ENCODE measurements around the gene TLL1.

TLL1 gene

DNA sequence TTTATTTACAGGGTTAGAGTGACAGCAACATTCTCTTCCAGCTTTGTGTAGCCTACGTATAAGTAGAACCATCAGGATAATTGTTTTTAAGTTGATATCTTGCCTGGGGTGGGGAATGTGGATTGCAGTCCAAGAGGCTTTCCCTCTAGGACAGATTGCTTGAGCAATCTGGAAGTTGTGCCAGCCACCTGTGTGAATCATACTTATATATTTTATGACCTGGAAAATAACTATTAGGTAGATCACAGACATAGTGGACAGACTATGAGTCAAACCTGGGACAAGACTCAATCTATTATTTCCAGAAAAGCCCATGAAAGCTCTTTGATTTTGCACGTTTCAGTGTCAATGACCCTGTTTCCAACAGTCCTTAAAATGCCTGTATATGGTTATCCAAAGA is 98.9 kb downstream of the TLL1 start:
- no peak for DNase-seq (ENCODE audit: low spot score)

DNA sequence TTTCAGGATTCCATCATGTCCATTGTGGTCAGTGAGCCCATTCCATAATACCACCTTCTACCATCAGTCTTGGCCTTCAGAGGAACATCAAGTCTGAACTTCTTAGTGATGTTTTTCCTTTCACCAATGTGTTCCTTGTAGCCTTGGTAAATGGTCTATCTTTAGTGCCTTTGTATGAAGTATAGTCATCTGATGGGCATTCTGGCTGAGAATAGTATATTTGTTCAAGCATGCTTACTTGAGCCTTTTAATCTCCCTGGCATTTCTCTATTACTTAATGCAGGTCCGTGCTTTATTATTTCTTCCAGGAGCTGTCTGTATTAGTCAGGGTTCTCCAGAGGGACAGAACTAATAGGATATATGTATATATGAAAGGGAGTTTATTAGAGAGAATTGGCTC is 99.7 kb downstream of the TLL1 start:
- no peak for DNase-seq (ENCODE audit: low spot score)

DNA sequence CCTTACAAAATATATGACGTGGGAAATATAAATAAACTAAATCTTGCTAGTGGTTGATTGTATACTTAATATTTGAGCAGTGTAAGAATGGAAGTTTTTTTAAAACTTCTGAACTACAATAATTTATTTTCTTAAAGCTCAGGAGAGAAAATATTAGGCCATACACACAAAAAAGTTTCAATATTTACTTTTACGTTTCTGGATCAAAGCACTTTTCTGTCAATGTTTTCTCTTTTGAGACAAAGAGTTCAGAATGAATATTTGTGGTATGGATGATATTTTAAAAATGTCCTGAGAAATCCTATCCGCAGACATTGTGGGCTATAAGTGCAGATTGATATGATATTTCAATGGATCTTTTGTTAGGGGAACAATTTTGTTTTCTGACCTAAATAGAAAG is 109.9 kb downstream of the TLL1 start:
- no peak for DNase-seq (ENCODE audit: low spot score)

DNA sequence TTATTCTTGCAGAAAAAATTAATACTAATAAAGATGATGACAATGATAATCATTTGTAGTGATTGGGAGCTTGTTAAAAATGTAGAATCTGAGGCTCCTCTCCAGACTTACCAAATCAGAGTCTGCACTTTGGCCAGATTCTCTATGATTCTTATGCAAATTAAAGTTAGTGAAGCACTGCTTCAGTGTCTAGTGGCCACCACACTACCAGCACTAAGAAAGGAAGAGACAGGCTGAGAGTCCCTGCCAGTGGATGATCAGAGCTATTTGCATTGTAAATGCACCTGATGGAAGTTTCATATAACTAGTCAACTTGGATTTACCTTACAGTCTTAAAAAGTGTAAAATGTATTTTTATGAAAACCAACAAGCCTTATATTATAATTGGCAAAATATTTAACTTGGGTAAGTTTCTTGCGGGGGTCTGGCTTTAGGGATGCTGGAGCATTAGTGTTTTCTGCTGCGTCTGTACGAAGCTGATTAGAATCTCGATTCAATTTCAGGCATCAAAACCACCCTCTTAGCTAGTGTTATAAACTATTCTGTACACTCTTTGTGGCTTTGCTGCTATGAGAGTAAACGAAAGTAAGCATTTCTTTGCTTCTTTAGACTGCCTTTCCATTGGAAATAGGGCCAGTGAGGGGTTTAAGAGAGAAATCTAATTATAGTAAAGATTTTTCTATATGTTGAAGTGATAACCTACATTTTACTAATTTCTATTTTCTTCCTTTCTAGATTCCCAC is 114.1 kb downstream of the TLL1 start:
- no peak for DNase-seq (ENCODE audit: low spot score)

DNA sequence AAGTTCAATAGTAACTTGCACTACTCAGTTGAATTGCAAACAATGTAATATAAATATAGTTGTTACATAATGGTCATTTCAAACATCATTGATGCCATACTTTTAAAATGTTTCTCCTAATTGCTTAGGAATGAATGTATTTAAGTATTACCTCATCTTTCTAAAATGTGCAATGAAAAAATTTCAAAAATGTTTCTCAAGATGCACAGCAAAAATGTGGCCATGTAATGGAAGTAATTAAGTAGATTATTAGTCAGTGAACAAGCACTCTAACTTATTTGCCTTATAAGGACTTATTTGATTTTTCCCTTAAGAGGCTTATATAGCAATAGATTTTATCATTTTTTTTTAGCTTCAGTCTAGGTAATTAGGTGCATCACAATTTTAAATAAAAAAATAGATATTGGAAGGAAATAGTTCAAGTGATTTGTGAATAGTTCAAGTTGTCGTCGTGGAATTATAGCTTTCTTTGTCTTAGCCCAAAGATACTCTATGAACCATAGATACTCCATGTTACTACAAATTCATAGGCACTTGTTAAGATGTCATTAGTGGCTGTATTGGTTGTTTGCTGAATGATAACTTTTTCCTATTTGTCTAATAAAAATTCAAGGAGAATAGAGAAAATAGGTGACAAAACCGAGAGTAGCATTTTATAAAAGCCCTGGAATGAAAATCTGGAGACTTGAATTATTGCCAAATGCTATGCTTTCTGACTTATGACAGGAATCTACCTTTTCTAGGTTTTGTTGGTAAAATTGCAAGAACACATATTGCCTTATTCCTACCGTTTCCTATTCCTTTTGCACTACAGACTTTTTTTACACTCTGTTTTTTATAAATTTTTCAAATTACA is 118.5 kb downstream of the TLL1 start:
- no peak for DNase-seq (ENCODE audit: low spot score)

DNA sequence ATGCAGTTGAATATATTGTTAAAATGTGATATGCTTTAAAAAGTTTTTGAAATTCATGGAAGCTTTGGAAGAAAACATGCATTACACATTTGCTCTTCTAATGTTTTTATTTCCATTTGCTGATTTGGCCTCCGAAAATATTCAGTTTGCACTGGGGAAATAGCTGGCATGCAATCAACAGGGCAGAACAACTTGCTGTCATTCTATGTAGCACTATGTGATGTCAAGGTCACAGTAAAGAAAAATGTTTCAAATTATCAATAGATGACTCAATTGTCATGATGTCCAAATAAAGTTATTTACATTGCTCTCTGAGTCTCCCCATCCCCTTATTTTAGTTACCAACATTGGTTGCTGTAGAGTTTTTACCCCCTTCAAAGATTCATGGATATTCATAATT is 119.2 kb downstream of the TLL1 start:
- no peak for DNase-seq (ENCODE audit: low spot score)

DNA sequence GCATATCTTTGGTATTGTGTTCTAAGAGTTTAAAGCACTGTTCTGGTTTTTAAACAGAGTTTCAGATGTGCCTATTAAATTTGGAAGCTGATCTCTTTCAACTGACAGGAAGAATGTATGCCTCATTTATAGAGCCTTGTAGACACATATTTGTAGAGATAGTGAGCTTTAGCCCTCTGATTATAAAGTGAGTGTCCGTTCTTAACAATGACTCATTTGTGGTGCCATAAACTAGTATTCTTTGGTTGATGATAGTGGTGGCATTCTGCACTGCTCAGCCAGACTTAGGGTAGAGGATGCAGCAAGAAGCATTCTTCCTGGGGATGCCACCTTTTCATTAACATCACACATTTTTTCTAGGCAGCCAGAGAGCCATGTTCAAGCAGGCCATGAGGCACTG is 121.7 kb downstream of the TLL1 start:
- no peak for DNase-seq (ENCODE audit: low spot score)

DNA sequence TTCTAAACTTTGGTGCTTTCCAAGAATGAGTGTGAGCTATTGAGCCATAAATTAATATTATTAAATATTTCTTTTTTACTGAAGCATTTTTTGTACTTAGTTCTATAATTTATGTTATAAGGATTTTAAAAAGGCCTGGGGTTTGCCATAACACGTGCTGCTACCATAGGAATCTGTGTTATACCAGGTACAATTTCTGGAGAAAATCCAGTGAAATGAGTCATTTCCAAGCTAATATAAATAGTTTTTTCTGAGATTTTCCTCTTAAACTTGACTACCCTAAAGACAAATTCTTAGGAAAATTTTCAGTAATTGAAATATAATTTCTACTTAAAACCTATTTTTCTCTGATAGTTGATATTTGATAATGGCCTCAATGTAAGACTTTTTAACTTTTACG is 130.8 kb downstream of the TLL1 start:
- no peak for DNase-seq (ENCODE audit: low spot score)

DNA sequence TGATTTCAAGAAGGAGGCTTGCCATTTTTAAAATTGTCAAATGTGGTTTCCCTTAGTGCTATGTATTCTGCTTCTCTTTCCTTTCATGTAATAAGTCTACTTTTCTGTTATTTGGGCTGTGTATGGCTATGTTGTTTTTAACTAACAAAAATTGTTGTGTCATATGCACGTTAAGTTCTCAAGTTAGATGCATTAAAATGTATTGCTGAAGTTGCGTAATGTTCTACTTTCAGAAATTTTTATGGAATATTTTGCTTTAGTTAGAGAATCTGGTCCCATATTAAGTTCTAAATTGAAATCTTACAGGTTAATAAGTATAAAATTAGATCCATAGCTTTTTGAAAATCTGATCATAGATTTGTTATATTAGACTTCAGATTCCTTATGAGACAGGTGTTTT is 133.2 kb downstream of the TLL1 start:
- no peak for DNase-seq (ENCODE audit: low spot score)

DNA sequence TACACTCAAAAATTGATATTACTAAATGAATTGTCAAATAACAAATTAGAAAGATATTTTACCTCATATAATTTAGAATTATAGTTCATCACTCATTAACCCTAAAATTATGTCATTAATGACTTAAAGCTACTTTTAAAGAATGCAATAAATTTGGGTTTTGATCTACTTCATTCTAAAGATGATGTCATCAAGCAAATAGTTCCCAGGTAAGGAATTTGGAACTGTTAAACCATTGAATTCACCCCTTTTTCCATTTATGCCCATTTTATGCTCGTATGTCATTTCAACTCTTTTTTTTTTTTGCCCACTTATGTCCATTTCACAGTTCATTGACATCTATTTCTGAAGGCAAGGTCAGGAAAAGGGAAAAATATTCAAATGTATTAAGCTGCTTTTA is 135.5 kb downstream of the TLL1 start:
- no peak for DNase-seq (ENCODE audit: low spot score)

DNA sequence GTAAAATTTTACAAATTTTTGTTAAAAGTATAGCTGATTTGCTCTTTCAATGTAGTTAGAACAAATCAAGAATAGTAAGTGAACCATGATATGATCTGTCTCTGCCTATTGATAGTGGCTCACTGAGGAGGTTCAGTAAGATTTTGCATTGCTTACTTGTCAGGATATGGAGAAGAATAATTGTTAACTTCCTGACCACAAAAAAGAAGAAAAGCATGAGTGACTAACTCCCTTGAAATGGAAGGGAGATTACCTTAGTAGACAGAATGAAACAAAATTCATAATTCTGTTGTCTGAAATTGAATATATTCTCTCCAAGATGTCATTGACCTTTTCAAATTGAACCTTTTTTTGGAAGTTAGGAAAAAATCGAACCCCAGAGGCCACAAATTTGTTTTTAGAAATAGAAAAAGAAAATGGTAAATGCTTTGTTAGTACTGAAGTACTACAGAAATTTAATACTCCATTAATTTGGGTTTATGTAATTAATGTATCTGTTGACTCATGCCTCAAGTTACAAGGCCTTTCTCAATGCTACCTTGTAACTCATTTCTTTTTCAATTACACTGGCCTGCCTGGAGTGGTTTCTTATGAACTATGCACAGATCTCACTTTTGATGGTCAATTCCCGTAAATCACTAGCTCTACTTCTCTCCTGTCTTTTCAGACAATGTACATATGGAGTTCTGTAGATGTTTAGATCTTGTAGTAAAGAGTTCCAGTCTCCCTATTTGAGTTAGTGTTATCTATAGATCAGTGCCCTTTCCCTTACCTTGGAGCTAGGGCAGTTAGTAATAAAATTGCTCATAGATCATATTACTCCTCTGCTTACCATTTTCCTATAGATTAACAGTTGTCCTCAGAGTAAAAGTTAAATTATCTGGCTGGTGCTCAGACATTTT is 139.3 kb downstream of the TLL1 start:
- DNase-seq (ENCODE audit: low spot score): no peak

DNA sequence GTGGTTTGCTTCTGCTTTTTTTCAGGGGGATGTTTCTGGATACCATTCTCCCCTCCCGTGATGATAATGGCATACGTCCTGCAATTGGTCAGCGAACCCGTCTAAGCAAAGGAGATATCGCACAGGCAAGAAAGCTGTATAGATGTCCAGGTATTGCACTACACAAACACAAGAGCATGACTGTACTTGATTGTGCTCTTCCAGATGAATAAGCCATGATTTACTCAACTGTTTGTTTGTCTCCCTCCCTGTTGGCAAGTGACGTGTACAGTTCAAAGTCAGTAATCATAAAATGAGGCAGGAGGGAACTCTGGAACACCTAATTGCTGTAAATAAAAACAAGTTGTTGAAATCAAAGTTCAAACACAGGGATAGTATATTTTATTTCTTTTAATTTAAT is 141.4 kb downstream of the TLL1 start:
- no peak for DNase-seq (ENCODE audit: low spot score)

DNA sequence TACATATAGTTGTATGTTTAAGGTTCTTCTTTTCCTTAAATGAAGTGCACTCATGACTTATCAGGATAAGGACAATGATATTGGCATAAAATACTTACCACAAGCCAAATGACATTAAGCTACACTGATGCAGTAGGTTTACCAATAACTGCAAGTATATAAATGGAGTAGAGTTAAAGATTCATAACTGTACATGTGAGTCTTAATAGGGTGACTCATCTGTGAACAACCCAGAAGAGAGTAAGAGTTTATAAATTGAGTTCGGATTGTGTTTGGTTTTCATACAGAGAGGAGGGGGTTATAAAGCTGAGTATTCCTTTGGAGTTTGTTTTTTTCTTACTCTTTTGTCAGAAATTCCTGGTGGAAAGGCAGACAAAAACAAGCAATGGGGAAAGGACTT is 144.8 kb downstream of the TLL1 start:
- DNase-seq (ENCODE audit: low spot score): no peak

DNA sequence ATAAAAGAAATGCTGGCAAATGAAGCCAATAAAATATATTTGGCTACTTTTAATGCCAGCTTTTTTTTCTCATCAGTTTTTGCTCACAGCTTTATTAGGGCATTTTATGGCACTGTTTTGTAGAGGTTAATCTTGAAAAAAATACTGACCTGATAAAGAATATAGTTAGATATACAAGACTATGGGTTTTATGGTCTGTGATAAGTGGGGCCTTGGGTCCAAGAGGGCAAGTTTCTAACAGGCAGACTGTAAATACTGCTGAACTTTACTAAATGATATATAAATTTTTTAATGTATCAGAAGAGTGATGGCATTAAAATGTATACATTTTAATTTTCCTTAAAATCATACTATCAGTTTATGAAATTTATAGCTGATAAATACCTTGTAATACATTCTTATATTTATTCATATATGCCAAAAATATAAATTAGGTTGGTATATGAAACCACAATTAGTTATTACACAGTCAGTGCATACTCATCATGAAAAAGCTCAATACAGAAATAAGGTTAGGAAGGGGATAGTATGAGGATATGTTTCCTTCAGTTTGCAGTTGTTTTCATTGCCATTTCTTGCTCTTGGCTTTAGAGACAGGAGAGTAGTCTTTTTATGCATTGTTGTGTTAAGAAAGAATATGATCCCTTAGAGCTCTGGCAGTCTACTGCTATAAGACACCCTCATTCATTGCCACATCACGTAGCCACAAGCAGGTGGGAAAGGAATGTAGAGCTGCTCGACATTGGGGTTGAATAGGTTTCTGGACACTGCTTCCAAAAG is 146.6 kb downstream of the TLL1 start:
- DNase-seq (ENCODE audit: low spot score): no peak

DNA sequence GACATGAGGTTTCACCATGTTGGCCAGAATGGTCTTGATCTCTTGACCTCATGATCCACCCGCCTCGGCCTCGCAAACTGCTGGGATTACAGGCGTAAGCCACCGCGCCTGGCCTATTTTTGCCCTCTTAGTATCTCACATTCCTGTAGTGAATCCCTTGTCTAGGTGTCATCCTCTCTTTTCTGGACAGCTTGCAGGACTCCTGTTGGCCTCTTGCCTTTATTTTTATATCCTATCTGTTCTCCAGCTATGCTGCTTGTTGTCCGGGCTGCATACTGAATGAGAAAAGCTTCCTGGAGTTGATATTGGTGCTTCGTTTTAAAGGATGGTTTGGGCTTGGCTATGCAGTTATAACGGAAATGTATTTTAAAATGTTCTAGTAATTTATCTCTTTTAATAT is 148.6 kb downstream of the TLL1 start:
- no peak for DNase-seq (ENCODE audit: low spot score)

DNA sequence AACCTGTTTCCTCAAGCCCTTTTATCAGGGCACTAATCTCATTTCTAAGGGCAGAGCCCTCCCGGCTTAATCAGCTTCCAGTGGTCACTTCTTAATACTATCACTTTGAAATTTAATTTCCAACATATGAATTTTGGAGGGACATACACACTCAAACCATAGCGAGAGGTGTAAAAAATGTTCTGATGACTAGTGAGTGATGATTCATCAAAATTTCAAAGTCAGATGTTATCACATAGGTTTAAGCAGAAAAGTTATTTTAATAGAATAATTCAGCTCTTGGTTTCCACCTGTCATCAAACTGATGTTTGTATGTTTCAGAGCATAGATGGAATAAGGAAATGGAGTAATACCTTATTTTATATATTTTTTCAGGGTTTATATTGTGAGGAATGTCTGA is 161.9 kb downstream of the TLL1 start:
- no peak for DNase-seq (ENCODE audit: low spot score)

DNA sequence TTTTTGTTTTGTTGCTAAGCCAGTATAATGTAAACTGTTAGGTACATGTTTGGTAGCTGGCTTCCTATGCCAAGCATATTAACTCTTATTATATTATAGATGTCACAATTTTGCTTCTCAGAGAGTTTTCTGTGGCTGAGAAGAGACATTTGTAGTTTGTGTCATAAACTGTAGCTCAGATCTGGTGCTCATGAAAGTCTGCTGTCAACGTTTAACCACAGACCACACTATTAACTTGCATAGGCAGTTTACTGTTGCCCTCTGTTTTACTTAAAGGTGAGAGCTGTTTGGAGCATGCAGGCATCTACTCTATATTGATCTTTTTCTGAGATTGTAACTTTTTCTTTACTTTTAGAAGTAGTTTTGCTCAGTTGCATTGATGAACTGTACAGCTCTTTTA is 166.8 kb downstream of the TLL1 start:
- DNase-seq (ENCODE audit: low spot score): no peak

DNA sequence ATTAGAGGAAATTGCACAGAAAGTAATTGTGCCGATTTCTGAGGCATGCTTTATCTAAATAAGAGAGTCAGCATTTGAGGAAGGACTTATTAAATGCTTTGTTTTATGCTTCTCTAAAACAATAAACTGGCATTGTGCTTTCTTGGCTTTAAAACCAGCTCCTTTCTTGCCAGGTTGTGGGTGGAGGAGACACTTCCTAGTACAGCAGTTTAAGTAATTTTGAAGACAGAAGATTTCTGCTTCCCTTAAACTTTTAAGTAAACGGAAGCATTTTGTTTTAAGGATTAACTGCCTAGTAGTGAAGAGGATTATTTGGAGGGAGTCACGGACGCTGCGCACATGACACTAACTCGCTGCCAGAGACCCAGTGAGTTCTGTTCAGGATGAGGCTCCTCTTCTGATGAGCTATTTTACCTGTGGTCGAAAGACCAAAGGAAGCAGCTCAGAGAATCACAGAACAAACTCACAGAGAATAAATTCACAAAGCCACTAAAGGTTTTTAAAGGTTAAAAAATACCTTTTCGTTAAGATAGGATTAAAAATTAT is 169.5 kb downstream of the TLL1 start:
- no peak for DNase-seq (ENCODE audit: low spot score)

DNA sequence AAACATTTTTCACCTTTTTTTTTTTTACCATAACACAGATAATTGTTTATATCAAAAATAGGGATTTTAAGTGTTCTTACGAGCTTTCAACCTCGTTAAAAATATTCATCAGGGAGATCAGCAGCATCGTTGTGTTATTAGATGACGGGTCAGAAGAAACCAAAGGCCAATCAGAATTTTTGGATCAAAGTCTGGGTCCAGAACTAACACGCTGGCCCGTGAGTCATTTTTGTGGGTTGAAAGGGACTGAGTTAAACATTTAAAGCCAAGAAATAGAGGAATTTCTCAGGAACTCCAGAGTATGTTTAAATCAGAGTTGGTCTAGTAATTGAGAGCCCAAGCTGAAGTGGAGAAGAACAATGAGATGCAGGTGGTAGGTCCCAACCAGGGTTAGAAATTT is 170.8 kb downstream of the TLL1 start:
- no peak for DNase-seq (ENCODE audit: low spot score)

DNA sequence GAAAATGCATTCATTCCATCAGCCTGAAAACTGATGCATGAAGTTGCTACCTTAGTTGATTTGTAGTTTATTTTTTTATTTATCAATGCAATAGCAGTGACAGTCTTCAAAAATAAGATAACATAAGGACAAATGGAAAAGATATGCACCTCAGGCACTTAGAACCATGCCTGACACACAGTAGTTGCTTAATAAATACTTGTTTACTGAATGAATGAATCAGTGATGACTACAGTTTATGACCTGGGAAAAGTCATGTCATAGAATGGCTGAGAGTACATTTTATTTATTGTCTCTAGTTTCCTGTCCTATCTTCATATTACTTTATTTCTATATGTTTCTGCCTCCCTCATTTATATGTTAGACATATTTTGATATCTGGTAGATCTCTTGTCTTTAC is 171.8 kb downstream of the TLL1 start:
- no peak for DNase-seq (ENCODE audit: low spot score)

DNA sequence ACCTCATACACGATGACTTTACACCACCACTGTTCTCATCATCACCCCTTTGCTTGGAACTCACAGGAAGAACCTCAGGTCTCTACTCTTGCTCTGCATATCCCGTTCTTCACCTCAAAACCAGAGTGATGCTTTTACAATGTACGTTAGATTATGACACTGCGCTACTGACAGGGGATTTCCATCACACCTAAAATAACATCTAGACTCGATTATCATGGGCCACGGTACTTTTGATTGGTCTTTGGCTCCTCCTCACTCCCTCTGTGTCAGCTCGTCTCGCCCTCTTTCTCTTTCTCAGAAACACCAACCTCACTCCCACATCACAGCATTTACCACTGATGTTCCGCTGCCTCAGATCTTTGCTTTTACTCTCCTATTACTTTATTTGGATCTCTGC is 172.4 kb downstream of the TLL1 start:
- DNase-seq (ENCODE audit: low spot score): no peak

DNA sequence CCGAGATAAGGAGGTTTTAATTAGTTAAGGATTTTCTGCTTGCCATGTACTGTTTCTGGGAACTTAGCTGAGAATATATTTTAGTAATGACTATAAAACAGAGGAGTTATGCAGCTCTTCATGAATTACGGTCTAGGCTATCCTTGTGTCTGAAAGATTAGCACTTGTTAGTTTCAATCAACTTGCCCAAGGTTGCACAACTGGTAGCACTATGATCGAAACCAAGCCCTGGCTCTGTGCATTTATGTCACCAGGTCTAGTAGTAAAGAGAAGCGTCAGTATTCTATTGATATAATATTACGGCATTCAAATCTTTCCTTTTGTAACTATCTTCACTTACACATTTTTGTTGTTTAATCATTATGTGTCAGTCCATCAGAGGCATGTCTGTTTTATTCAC is 176.0 kb downstream of the TLL1 start:
- DNase-seq (ENCODE audit: low spot score): no peak
